HepG2 (cell line): ENCODE measurements around the gene RGS19. TPM values are rescaled to one million over a fixed set of nuclear protein-coding genes. Genes with fewer than 3 reads are reported as not detected.

Source experiments
- BCL3 ChIP-seq: sonication (generic); formaldehyde crosslinking; IDR thresholded peaks from 2 replicates; pipeline ENCODE4 v1.5.1; 2020; ENCODE audit warnings: mild to moderate bottlenecking, missing genetic modification reagents, moderate library complexity
- NFYB ChIP-seq: sonication (generic); formaldehyde crosslinking; IDR thresholded peaks from 2 replicates; pipeline ENCODE4 v1.4.0; 2020; ENCODE audit warnings: missing genetic modification reagents
- PATZ1 ChIP-seq: sonication (generic); formaldehyde crosslinking; IDR thresholded peaks from 2 replicates; pipeline ENCODE4 v1.4.0; 2020; ENCODE audit warnings: missing genetic modification reagents
- PHF21A ChIP-seq: sonication (generic); formaldehyde crosslinking; IDR thresholded peaks from 2 replicates; pipeline ENCODE4 v1.5.0; 2020; ENCODE audit warnings: mild to moderate bottlenecking, missing genetic modification reagents
- STAG1 ChIP-seq: sonication (generic); formaldehyde crosslinking; IDR thresholded peaks from 2 replicates; pipeline ENCODE4 v1.4.0; 2020; ENCODE audit warnings: missing genetic modification reagents
- TFDP2 ChIP-seq: sonication (generic); formaldehyde crosslinking; IDR thresholded peaks from 2 replicates; pipeline ENCODE4 v1.4.0; 2020; ENCODE audit warnings: missing genetic modification reagents
- THRA ChIP-seq: sonication (generic); formaldehyde crosslinking; IDR thresholded peaks from 2 replicates; pipeline ENCODE4 v1.4.0; 2020; ENCODE audit warnings: missing genetic modification reagents, borderline replicate concordance
- YY1 ChIP-seq: IDR thresholded peaks from 2 replicates; pipeline ENCODE4 v1.6.1; 2011; ENCODE audit warnings: low read length, low read depth, moderate library complexity, mild to moderate bottlenecking; ENCODE audit not compliant: insufficient read depth, insufficient replicate concordance
- ZFP62 ChIP-seq: sonication (generic); formaldehyde crosslinking; IDR thresholded peaks from 2 replicates; pipeline ENCODE4 v1.4.0; 2020; ENCODE audit warnings: missing genetic modification reagents
- ZFP91 ChIP-seq: sonication (generic); formaldehyde crosslinking; IDR thresholded peaks from 2 replicates; pipeline ENCODE4 v1.9.0; 2022; ENCODE audit warnings: missing genetic modification reagents, mild to moderate bottlenecking, borderline replicate concordance
- ZNF225 ChIP-seq: sonication (generic); formaldehyde crosslinking; IDR thresholded peaks from 2 replicates; pipeline ENCODE4 v1.4.0; 2020; ENCODE audit warnings: mild to moderate bottlenecking, missing genetic modification reagents
- ZNF232 ChIP-seq: sonication (generic); formaldehyde crosslinking; IDR thresholded peaks from 2 replicates; pipeline ENCODE4 v1.4.0; 2020; ENCODE audit warnings: missing genetic modification reagents, borderline replicate concordance
- ZNF574 ChIP-seq: sonication (generic); formaldehyde crosslinking; IDR thresholded peaks from 2 replicates; pipeline ENCODE4 v1.4.0; 2020; ENCODE audit warnings: missing genetic modification reagents
- ZNF691 ChIP-seq: sonication (generic); formaldehyde crosslinking; IDR thresholded peaks from 2 replicates; pipeline ENCODE4 v1.4.0; 2020; ENCODE audit warnings: missing genetic modification reagents, low read depth, mild to moderate bottlenecking, borderline replicate concordance
- ZNF768 ChIP-seq: sonication (generic); formaldehyde crosslinking; IDR thresholded peaks from 2 replicates; pipeline ENCODE4 v1.4.0; 2020; ENCODE audit warnings: missing genetic modification reagents
- polyA plus RNA-seq, 8 experiments: library from polyadenylated mRNA; depleted of rRNA in 3 of 8; stranded (reverse) in 7 of 8; unstranded in 1 of 8; fragments of >200 nt; fragmentation: Illumina TruSeq in 4 of 8; extraction: Trizol in 4 of 8; gene quantifications; 2 replicates each; pipeline versions ENCODE4 v1.2.1 to v1.2.3, GENCODE V29; 2011 to 2016; ENCODE audit warnings: low read depth in 4 of 8, missing spikeins in 1 of 8, mixed read lengths in 1 of 8; ENCODE audit not compliant: insufficient read depth in 1 of 8
- total RNA-seq, 5 experiments: library from RNA; depleted of rRNA; stranded (reverse); fragments of >200 nt; fragmentation: Illumina TruSeq; extraction: Trizol; gene quantifications; 2 replicates each; pipeline ENCODE4 v1.2.3, GENCODE V29; 2016; ENCODE audit warnings: low read depth in 1 of 5

RGS19 gene
- total and polyA plus RNA-seq, 2 of the 13 experiments (the other 11 are each of a cell fraction or from before 2014, with no cell fraction given), result 10.7 to 11.9 TPM

GRCh38 chr20:64101731-64102621 lies 22.7 kb upstream of the RGS19 start (continued):
- TF ChIP-seq ZNF691 (CRISPR knock-in tag), result peak; percentile 84; the same call in 1 of the 2 replicates
- TF ChIP-seq THRA (CRISPR knock-in tag), result peak; percentile 41; the same call in 1 of the 2 replicates
- peak; percentile 69; the same call in 1 of the 2 replicates for TF ChIP-seq ZNF768 (CRISPR knock-in tag)
- no peak for TF ChIP-seq ZNF232 (CRISPR knock-in tag)
- no peak for TF ChIP-seq ZNF574 (CRISPR knock-in tag)
- no peak for TF ChIP-seq ZFP62 (CRISPR knock-in tag)
- peak; percentile 36 for TF ChIP-seq PATZ1 (CRISPR knock-in tag)
- 0 out of 2 replicates have a peak, but pooled peaks have one; percentile 21 for TF ChIP-seq PHF21A
- TF ChIP-seq YY1, result peak; percentile 60
- peak; percentile 82 for TF ChIP-seq STAG1 (CRISPR knock-in tag)
- TF ChIP-seq NFYB (CRISPR knock-in tag), result no peak
- TF ChIP-seq BCL3 (CRISPR knock-in tag), result 0 out of 2 replicates have a peak, but pooled peaks have one; percentile 62
- peak; percentile 72 for TF ChIP-seq TFDP2
- peak; percentile 36; the same call in 1 of the 2 replicates for TF ChIP-seq ZNF225 (CRISPR knock-in tag)
- TF ChIP-seq ZFP91 (CRISPR knock-in tag), result peak; percentile 42; the same call in 1 of the 2 replicates
